ENCODE measurements around the gene CD55.

The CD55 gene

DNA sequence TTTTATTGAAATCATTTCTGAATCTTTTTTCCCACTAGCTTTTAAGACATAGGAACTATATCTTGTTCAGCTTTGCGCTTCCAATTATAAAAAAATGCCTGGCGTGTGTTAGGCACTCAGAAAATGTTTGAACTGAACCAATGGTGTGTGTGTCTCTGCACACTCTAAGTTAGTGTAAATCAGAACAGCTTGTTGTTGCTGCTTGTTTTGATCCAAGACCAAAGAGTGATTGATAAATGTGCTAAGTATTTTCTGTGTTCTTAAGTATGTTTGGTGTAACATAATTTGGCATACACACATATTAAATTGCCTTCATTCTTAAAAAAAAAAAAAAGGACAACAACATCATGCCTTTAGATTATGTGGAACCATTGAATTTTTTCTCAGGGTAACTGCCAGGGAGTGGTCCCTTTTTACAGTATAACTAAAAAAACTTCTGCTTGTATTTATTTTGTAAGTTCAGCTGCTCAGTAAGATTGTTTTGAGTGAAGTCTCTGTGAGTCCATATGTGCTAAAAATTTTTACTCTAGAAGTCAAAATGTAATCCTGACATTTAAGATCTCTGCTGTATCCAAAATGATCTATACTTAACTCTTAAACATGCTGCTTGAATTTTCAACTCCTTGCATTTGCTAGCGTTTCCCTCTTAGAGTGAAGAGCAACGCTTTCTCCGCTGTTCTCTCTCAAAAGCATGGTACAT lies 8.7 kb downstream of the CD55 start:
- no peak for TF ChIP-seq GATA3 (IDR thresholded peaks at IDR 0.05; ENCODE audit: low read depth, low read length)
- no peak for TF ChIP-seq GATA2 (IDR thresholded peaks at IDR 0.05; ENCODE audit: low read depth, low read length)

DNA sequence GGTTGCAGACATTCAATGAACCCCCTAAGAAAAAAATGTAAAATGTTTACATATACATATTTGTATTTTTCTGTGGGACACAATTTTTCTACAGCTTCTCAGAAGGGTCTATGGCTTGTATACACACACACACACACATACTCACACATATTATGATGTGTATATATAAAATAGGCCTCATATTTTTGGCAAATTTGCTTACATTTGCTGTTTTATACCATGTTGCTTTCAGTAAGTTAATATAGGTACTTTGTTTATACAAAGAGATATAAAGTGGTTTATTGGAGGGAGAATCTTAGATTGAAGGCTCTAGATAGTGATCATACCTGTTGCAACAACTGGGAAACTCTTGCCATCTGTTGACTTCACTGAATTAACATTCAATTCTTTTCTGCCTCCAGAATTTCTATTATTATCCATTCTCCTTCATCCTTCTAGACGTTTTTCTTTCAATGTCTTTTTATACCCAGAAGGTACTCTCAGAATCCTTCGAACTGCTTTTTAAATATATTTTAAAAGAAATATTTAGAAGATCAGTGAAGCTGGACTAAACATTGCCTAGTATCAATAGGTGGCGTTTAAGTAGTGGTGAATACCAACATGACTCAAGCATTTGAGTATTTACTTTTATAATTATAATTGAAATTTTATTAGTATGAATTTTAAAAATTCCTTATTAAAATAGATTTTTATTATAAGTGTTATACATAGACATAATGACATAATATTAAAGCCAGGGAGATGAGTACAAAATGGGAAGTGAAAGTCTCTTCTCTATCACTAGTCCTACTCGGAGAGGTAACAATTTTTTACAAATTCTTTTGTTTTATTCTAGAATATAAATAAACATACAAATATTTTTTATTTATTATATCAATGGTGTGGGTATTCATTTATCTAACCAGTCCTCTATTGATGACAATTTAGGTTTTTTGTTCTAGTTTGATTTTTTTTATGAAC lies 10.2 kb downstream of the CD55 start:
- TF ChIP-seq GATA2 (IDR thresholded peaks at IDR 0.05; ENCODE audit: low read depth, low read length) = no peak
- no peak for TF ChIP-seq GATA3 (IDR thresholded peaks at IDR 0.05; ENCODE audit: low read depth, low read length)

DNA sequence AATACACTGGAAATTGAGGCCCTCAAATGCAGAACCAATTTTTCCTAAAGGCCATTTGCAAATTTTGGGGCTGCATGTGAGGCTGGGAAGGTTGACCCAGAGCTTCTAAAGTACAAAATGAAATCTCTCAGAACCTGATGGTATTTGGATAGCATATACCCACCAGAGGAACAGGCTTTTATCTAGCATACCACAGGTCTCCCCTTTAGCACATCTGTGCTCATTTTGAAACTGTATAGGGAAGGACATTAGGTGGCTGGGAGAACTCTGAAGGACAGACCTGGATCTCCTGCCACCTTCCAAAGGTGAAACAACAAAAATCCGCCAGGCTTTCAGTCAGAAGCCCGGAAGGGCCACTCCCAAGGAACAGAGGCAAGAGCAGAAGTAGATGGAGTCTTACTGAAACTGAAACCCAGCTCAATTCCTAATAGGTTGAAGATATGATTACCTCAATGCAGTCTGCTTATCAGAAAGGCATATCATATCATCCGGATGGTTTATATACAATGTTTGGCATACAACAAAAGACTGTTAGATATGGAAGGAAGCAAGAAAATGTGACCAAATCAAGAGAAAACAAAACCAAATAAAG lies 11.6 kb downstream of the CD55 start:
- TF ChIP-seq GATA3 (IDR thresholded peaks at IDR 0.05; ENCODE audit: low read depth, low read length) (no peak), GATA2 (IDR thresholded peaks at IDR 0.05; ENCODE audit: low read depth, low read length) (no peak)

DNA sequence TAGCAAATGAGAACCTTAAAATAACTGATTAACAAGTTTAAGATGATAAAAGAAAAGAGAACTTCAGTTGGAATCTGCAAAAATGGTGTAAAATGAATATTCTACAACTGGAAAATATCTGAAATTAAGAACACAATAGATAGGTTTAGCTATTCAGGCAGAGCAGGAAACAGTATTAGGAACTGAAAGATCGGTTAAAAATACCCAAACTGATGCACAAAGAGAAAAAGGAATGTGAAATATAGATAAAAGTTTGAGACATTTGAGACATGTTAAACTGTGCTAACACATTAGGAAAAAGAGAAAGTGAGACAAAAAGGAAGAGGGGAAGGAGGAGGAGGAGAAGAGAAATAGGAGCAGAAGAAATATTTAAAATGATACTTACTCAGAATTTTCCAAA lies 12.1 kb downstream of the CD55 start:
- no peak for TF ChIP-seq GATA2 (IDR thresholded peaks at IDR 0.05; ENCODE audit: low read depth, low read length)
- TF ChIP-seq GATA3 (IDR thresholded peaks at IDR 0.05; ENCODE audit: low read depth, low read length) = no peak

DNA sequence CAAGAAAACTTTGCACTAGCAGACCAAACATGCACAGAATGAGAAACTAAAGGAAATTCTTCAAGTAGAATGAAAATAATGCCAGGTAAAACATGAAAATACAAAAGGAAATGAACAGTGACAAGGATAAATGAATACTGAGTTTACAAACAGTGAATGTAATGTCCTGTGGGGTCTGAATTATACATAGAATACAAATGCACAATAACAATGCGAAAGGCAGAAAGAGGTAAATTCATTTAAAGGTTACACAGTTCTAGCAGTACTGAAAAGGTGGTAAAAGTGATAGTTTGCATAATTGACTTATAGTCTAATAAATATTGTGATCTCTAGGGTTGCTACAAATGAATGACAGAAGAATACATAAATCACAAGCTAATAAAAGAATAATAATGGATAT lies 12.9 kb downstream of the CD55 start:
- no peak for TF ChIP-seq GATA3 (IDR thresholded peaks at IDR 0.05; ENCODE audit: low read depth, low read length)
- TF ChIP-seq GATA2 (IDR thresholded peaks at IDR 0.05; ENCODE audit: low read depth, low read length) = no peak

DNA sequence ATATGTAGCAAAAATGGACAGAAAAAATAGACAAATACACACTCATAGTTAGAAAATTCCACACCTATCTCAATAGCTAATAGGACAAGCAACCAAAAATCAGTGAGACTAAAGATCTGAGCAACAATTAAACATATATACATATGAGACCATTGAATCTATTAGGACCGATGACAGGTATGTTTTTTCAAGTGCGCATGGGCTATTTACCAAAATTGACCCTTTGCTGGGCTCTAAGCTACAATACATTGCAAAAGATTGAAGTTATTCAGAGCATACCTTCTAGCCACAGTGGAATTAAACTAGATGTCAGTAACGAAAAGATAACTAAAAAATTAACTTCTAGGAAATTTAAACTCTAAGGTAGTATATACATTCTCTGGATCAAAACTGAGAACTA lies 13.7 kb downstream of the CD55 start:
- no peak for TF ChIP-seq GATA2 (IDR thresholded peaks at IDR 0.05; ENCODE audit: low read depth, low read length)
- TF ChIP-seq GATA3 (IDR thresholded peaks at IDR 0.05; ENCODE audit: low read depth, low read length) = no peak

DNA sequence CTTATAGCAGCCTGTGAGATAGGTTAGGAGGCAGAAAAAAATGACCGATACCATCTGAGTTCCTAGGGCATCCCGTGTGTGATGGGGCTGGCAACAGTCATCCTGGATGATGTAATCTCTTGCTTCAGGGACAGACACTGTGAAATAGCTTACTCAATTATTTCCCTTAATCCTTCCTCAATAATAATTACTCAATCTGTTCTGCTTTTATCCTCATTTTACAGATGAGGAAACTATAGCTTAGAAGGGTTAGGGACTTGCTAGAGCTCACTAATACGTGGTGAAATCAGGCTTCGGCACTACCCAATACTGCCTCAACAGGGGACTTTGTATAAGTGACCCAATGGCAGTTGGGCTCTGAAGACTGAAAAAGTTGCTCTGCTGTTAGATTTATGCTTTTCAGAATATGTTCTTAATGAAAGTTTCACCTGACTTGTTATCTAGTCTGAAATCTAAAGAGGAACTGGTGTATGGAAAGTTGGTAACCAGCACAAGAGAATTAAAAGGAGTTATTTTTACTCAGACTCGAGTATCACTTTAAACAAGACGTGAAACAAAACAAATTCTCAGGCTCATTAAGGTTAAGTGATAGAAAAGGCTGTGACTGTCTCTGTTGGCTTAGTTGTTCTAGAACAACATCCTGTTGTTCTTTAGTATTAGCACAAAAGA lies 14.4 kb downstream of the CD55 start:
- TF ChIP-seq GATA2 (IDR thresholded peaks at IDR 0.05; ENCODE audit: low read depth, low read length) (no peak), GATA3 (IDR thresholded peaks at IDR 0.05; ENCODE audit: low read depth, low read length) (no peak)

DNA sequence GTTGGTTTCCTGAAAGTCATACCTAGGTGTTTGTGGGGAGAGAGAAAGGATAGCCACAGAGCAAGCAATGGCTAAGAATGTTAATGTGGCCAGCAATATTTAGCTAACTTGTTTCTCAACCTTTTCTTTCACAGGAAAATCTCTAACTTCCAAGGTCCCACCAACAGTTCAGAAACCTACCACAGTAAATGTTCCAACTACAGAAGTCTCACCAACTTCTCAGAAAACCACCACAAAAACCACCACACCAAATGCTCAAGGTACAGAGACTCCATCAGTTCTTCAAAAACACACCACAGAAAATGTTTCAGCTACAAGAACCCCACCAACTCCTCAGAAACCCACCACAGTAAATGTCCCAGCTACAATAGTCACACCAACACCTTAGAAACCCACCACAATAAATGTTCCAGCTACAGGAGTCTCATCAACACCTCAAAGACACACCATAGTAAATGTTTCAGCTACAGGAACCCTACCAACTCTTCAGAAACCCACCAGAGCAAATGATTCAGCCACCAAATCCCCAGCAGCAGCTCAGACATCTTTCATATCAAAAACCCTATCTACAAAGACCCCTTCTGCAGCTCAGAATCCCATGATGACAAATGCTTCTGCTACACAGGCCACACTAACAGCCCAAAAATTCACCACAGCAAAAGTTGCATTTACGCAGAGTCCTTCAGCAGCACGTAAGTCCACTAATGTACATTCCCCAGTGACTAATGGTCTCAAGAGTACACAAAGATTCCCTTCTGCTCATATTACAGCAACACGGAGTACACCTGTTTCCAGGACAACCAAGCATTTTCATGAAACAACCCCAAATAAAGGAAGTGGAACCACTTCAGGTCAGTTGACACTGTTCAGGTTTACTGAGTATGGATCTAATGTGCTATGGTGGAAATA lies 15.3 kb downstream of the CD55 start:
- TF ChIP-seq GATA3 (IDR thresholded peaks at IDR 0.05; ENCODE audit: low read depth, low read length) = no peak
- no peak for TF ChIP-seq GATA2 (IDR thresholded peaks at IDR 0.05; ENCODE audit: low read depth, low read length)

DNA sequence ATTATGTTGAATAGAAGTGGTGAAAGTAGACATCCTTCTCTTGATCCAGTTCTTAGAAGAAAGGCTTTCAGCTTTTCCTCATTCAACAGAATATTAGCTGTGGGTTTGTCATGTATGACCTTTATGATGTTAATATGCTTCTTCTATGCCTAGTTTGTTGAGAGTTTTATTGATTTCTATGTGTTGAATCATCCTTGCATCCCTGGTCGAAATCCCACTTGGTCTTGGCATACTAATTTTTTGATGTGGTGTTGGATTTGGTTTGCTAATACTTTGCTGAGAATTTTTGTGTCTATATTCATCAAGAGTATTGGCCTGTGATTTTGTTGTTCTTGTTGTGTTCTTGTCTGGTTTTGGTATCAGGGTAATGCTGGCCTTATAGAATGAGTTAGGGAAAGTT lies 20.9 kb downstream of the CD55 start:
- TF ChIP-seq GATA3 (IDR thresholded peaks at IDR 0.05; ENCODE audit: low read depth, low read length) (no peak), GATA2 (IDR thresholded peaks at IDR 0.05; ENCODE audit: low read depth, low read length) (no peak)

DNA sequence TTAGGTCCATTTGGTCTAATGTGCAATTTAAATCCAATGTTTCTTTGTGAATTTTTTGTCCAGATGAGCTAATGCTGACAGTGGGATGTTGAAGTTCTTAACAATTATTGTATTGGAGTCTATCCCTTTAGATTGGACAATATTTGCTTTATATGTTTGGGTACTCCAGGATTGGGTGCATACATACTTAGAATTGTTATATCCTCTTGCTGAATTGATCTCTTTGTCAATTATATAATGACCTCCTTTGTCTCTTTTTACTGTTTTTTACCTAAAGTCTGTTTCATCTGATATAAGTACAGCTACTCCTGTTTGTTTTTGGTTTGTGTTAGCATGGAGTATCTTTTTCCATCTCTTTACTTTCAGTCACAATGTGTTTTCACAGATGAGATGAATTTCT lies 22.2 kb downstream of the CD55 start:
- TF ChIP-seq GATA2 (IDR thresholded peaks at IDR 0.05; ENCODE audit: low read depth, low read length) (no peak), GATA3 (IDR thresholded peaks at IDR 0.05; ENCODE audit: low read depth, low read length) (no peak)

DNA sequence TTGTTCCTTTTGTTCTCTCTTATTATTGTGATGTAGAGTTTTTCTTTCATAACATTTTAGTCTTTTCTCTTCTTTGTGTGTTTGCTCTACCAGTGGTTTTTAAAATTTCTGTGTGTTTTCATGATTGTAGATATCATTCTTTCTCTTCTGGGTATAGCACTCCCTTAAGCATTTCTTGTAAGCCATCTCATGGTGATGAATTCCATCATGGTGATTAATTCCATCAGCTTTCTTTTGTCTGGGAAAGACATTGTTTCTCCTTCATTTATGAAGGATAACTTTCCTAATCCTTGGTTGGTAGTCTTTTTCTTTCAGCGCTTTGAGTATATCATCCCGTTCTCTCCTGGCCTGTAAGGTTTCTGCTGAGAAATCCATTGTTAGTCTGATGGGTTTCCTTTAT lies 22.7 kb downstream of the CD55 start:
- TF ChIP-seq GATA2 (IDR thresholded peaks at IDR 0.05; ENCODE audit: low read depth, low read length) = no peak
- TF ChIP-seq GATA3 (IDR thresholded peaks at IDR 0.05; ENCODE audit: low read depth, low read length) = no peak

DNA sequence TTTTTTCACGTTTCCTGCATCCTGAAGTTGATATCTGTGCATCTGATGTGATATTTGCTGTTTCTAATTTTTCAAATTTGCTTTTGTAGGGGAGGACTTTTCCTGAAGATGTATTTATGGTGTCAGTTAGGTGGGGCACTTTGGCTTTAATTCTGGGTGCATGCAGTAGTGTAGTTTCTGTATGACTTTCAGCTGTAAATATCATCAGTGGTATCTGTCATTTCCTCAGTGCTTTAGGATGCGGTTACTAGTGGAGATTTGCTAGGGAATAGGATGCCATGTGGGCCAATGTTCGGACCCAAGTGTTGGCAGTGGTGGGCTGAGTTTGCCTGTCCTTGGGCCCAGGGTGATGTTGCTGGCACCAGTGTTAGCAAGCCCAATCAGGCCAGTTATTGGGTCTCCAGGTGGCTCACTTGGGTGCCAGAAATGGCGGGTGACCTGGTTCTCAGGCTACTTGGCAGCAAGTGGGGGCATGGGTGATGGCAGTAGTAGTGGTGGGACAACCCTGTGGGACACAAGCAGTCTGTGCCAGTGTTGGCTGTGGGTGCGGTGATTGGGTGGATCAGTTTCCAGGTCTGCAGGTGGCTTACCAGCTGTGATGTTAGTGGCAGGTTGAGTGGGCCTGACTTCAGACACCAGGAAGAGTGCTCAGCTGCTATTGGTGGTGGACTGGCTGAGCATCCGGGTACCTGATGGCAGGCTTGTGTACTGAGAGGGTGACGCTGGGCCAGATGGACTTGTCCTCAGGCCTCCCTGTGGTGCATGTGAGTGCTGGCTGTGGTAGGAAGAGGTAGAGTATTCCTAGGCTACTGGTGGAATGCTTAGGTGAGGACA lies 24.4 kb downstream of the CD55 start:
- TF ChIP-seq GATA3 (IDR thresholded peaks at IDR 0.05; ENCODE audit: low read depth, low read length) (no peak), GATA2 (IDR thresholded peaks at IDR 0.05; ENCODE audit: low read depth, low read length) (no peak)

Data from SH-SY5Y (cell line).